Activated CD4-positive, alpha-beta T cell treated with anti-CD3 and anti-CD28 coated beads for 1 hour (primary cell): ENCODE results near the gene CKAP4.
A peak's percentile ranks its signal among the peaks of the same experiment; 100 is the strongest.
"Not testable (repeated sequence)": the region's sequence is repeated elsewhere in the genome, so short reads cannot be mapped to it uniquely, and the experiment has no call there.

ENCODE experiments used
- DNase-seq: peaks from one replicate; pipeline ENCODE4 v3.0.0-alpha.2; 2020

The CKAP4 gene

GRCh38 chr12:106247674-106248311 lies at the start of gene CKAP4:
Gene CKAP4 (minus strand): TSS chr12:106248020. CDS start chr12:106247851, 169 bp downstream.
- DNase-seq = peak; percentile 26

GRCh38 chr12:106297075-106297474 lies 49.3 kb upstream of the CKAP4 start:
- DNase-seq = no peak

- no peak for DNase-seq
Observed at GRCh38 chr12:106296179-106296877, 48.5 kb upstream of the CKAP4 start.

DNA sequence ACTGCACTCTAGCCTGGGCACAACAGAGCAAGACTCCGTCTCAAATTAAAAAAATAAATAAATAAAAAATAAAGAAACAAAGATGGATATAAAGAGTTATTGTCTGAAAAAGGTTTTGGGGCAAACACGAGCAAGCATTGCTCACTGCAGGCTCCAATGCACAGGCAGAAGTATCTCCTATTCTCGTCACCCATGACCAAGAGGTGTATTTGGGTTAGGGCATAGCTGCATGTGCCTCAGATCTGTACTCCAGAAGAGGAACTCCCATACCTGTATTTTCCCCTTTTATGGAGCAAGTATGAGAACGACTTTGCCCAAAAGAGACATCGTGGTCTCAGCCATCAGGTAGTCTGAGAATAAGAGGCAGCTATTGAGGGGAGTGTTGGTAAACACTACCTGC lies 44.5 kb upstream of the CKAP4 start:
- no peak for DNase-seq

GRCh38 chr12:106291342-106291741 lies 43.5 kb upstream of the CKAP4 start:
- no peak for DNase-seq

DNA sequence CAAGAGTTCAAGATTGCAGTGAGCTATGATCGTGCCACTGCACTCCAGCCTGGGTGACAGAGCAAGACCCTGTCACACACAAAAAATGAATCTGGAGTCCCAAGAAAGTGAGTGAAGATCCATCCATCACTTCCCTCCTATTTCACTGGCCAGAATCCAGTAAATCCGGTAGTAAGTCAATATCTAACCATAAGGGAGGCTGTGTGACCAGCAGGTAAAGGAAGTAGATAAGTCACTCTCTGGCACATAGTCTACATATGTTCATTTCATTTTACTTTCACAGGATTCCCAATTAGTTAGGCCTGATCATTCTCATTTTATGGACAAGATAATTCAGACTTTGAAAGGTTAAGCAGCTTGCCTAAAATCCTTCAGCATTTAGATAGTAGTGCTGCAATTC lies 42.8 kb upstream of the CKAP4 start:
- no peak for DNase-seq

- no peak for DNase-seq
Observed at GRCh38 chr12:106289196-106289681, 41.4 kb upstream of the CKAP4 start.

GRCh38 chr12:106288494-106289195 lies 40.8 kb upstream of the CKAP4 start:
- DNase-seq = no peak

DNA sequence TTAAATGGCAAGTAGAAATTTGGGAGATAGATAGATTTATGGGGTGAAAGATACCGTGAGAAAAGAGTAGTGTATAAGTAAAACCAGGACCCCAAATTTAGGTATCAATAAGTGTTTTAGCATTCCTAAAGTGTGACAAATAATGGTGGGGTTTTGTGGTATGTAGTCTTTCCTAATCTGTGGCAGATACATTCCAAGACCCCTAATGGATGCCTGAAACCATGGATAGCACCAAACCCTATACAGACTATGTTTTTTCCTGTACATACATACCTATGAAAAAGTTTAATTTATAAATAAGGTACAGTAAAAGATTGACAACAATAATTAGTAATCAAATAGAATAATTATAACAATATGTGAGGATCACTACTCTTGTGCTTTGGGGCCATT lies 40.3 kb upstream of the CKAP4 start:
- no peak for DNase-seq

- DNase-seq = no peak
Observed at GRCh38 chr12:106287364-106287763, 39.5 kb upstream of the CKAP4 start.

DNA sequence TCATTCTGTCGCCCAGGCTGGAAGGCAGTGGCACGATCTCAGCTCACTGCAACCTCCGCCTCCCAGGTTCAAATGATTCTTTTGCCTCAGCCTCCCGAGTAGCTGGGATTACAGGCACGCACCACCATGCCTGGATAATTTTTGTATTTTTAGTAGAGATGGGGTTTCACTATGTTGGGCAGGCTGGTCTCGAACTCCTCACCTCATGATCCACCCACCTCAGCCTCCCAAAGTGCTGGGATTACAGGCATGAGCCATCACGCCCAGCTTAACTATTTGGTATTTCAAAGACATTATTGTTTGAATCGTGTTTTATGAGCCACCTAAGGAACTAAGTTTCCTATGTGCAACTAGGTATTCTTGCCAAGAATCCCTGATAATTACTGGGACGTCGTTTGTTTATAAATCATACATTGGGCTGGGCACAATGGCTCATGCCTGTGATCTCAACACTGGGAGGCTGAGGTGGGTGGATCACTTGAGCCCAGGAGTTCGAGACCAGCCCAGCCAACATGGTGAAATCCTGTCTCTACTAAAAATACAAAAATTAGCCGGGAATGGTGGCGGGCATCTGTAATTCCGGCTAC lies 38.8 kb upstream of the CKAP4 start:
- DNase-seq = not testable (repeated sequence)

GRCh38 chr12:106285982-106286381 lies 38.2 kb upstream of the CKAP4 start:
- DNase-seq = no peak

GRCh38 chr12:106284358-106285105 lies 36.7 kb upstream of the CKAP4 start:
- DNase-seq = no peak

DNA sequence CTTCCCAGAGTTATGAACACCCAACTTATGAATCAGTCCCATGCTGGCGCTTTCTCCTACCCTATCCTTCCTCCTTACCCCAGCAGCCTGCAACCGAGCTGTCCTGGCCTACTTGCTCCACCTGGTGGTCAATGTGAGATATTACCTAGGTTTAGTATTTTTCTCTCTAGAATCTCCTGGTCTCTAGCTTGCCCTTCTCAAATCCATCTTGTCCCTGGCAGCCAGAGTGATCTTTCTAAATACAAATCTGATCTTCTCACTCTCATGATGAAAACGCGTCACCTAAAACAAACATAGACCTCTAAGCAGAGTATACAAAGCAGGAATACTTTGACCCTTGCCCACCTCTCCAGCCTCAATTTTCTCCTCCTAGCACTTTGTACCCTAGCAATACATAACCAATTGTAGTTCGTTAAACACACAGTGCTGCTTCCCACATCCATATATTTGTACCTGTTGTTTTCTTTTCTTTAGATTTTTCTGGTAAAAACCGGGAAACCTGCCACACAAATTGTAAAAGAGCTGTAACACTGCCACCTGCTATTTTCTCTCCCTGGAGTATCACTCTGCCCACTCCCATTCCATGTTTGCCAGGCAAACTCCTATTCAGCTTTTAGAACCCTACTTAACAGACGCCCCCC lies 34.8 kb upstream of the CKAP4 start:
- peak; percentile 26 for DNase-seq

DNA sequence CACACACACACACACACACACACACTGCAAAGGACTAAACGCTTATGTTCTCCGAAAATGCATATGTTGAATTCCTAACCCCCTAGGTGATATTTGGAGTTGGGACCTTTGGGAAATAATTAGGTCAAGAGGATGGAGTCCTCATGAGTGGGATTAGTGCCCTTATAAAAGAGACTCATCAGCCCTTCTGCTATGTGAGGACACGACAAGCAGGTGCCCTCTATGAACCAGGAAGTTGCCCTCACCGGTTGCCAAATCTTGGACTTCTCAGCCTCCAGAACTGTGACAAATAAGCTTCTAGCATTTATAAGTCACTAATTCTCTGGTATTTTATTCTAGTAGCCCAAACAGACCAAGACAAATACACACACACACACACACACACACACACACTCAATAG lies 34.0 kb upstream of the CKAP4 start:
- DNase-seq = no peak

DNA sequence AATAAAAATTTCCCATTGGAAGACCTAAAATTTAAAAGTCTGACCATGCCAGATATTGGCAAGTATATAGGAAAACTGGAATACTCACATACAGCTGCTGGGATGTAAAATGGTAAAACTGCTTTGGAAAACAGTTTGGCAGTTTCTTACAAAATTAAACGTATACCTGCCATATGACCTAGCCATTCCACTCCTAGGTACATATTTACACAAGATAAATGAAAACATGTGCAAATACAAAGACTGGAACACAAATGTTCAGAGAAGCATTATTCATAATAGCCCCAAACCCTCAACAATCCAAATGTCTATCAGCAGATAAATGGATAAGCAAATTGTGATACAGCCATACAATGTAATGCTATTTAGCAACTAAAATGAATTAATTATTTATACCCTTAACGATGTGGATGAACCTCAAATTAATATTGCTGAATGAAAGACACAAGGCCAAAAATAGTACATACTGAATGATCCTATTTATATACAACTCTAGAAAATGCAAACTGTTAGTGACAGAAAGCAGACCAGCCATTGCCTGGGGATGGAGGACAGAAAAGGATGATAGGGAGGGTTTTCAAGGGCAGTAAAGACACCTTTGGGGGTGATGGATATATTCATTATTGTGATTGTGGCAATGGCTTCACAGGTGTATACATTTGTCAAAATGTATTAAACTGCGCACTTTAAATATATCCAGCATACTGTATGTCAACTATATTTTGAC lies 33.4 kb upstream of the CKAP4 start:
- no peak for DNase-seq

DNA sequence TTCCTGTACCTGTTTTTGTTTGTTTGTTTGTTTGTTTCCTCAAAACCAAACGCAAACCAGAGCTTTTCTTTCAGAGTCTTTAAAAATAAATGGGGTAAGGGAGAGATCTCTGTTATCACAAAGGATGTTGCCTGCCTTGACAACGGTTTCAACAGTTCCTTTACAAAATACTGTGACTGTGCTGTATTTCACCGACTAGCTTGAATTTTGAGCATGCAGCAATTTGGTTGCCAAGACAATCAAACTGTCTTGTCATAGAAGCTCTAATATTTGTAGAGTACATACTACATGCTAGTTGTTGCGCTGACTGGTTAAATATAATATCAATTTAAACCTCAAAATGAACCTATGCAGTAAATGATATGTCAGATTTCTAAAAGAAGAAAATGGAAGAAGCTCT lies 32.3 kb upstream of the CKAP4 start:
- no peak for DNase-seq

GRCh38 chr12:106276032-106276740 lies 28.4 kb upstream of the CKAP4 start:
- DNase-seq = no peak

DNA sequence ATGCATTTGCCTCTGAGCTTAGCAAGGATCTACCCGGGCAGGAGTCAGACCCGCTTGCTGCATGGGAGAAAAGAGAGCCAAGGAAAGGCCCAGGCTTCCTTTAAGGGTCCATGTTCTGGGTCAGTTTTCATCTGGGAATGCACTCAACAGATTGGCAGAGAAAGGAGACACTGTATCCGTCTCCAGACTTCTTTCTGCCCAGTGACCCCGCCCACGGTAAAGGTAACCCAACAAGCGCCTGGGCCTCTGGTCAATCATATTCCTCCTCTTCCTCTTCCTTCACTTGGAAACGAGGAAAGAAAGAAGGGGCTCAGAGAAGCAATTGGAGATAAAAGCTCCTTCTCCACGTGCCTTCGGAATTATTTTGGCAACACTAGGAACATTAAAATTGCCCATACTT lies 27.6 kb upstream of the CKAP4 start:
- no peak for DNase-seq

GRCh38 chr12:106274575-106275121 lies 26.8 kb upstream of the CKAP4 start:
- DNase-seq = no peak

GRCh38 chr12:106274012-106274411 lies 26.2 kb upstream of the CKAP4 start:
- no peak for DNase-seq
